HCT116 (cell line): Measurements from ENCODE around the gene BTBD18. TPM values are rescaled to one million over a fixed set of nuclear protein-coding genes. Genes with fewer than 3 reads are reported as not detected.

Source experiments
- ATAC-seq: fragments of 200-7000 bp; cut with Tn5 transposase; 2 replicates; pipeline ENCODE4 v1.9.1; 2020; ENCODE audit warnings: mild to moderate bottlenecking, moderate library complexity
- BruUV-seq: library from RNA; stranded (reverse); fragments of 400-500 nt; replicated peaks from 2 replicates; lab custom pipeline; 2021; lab: Mats Ljungman, UMichigan
- CTCF ChIA-PET: fragments of 300-600 bp; sonication (Branson Sonifier 250); formaldehyde crosslinking; loops from one replicate; lab custom pipeline; 2021; ENCODE audit warnings: antibody characterized with exemption; lab: Charles Lee
- POLR2A ChIA-PET: fragments of 300-600, 350-600 bp; sonication (Branson Sonifier 250); formaldehyde crosslinking; loops from one replicate; lab custom pipeline; 2021; ENCODE audit warnings: antibody characterized with exemption; lab: Charles Lee
- RAD21 ChIA-PET, 2 experiments: fragments of 300-600 bp; sonication (Branson Sonifier 250); formaldehyde crosslinking; loops; one replicate each; lab custom pipeline; 2023; ENCODE audit warnings: low total read pairs in 2 of 2; ENCODE audit not compliant: uncharacterized antibody in 2 of 2, unreplicated experiment in 2 of 2, low non-redundant PET in 1 of 2; lab: Charles Lee
- DNase-seq: peaks from one replicate; pipeline ENCODE4 v3.0.0-alpha.2; 2010; ENCODE audit warnings: low read depth, low spot score
- H2AFZ ChIP-seq: fragments of 200-600 bp; shearing (Covaris generic), sonication (generic); 2 replicates; pipeline ENCODE4 v1.6.1; 2017; ENCODE audit warnings: low read depth, mixed run types, mixed read lengths, antibody characterized with exemption, low read length; ENCODE audit not compliant: poor library complexity, severe bottlenecking
- H3K27ac ChIP-seq: 2 replicates; pipeline ENCODE4 v1.5.1; 2012; ENCODE audit warnings: low read depth, low read length
- H3K27me3 ChIP-seq: fragments of 200-600 bp; sonication (generic); 2 replicates; pipeline ENCODE4 v1.6.1; 2016; ENCODE audit warnings: mixed run types, low read length, mixed read lengths; ENCODE audit not compliant: insufficient read depth
- H3K36me3 ChIP-seq, 2 experiments: fragments of 200-500 bp in 1 of 2; fragments of 200-600 bp in 1 of 2; sonication (Bioruptor generic) in 1 of 2; sonication (generic) in 1 of 2; 2 replicates each; pipeline versions ENCODE4 v1.5.1 to v1.6.1; 2014 to 2016; ENCODE audit warnings: low read length in 2 of 2, inconsistent platforms in 1 of 2, mixed read lengths in 1 of 2, mixed run types in 1 of 2; ENCODE audit not compliant: insufficient read depth in 2 of 2, control insufficient read depth in 1 of 2
- H3K4me1 ChIP-seq, 2 experiments: fragments of 200-600 bp in 1 of 2; sonication (generic) in 1 of 2; 2 replicates each; pipeline versions ENCODE4 v1.5.1 to v1.6.1; 2012 to 2017; ENCODE audit warnings: low read length in 2 of 2, inconsistent platforms in 1 of 2, mild to moderate bottlenecking in 1 of 2, mixed read lengths in 1 of 2, mixed run types in 1 of 2, moderate library complexity in 1 of 2; ENCODE audit not compliant: insufficient read depth in 2 of 2, control insufficient read depth in 1 of 2
- H3K4me2 ChIP-seq: fragments of 200-600 bp; sonication (generic); 2 replicates; pipeline ENCODE4 v1.6.1; 2017; ENCODE audit warnings: mixed run types, low read length, mixed read lengths
- H3K4me3 ChIP-seq, 2 experiments: fragments of 200-600 bp in 1 of 2; sonication (generic) in 1 of 2; replicated peaks in 1 of 2; 2 replicates each; pipeline ENCODE4 v1.5.1; 2011 to 2016; ENCODE audit warnings: low read length in 2 of 2, control low read depth in 1 of 2, low read depth in 1 of 2, mild to moderate bottlenecking in 1 of 2, mixed read lengths in 1 of 2, mixed run types in 1 of 2
- H3K79me2 ChIP-seq: fragments of 200-600 bp; sonication (generic); 2 replicates; pipeline ENCODE4 v1.6.1; 2017; ENCODE audit warnings: mild to moderate bottlenecking, mixed run types, low read length, moderate library complexity, mixed read lengths; ENCODE audit not compliant: insufficient read depth
- H3K9ac ChIP-seq: fragments of 200-600 bp; sonication (generic); 2 replicates; pipeline ENCODE4 v1.6.1; 2016; ENCODE audit warnings: low read length, mixed read lengths
- H3K9me2 ChIP-seq: fragments of 200-600 bp; sonication (generic), shearing (Covaris generic); 2 replicates; pipeline ENCODE4 v1.6.1; 2017; ENCODE audit warnings: mixed run types, mild to moderate bottlenecking, moderate library complexity; ENCODE audit not compliant: insufficient read depth
- H3K9me3 ChIP-seq, 2 experiments: fragments of 200-500 bp in 1 of 2; fragments of 200-600 bp in 1 of 2; sonication (Bioruptor generic) in 1 of 2; sonication (generic) in 1 of 2; 2 replicates each; pipeline ENCODE4 v1.6.1; 2014 to 2017; ENCODE audit warnings: low read length in 2 of 2, mixed read lengths in 2 of 2, inconsistent platforms in 1 of 2, low read depth in 1 of 2, mild to moderate bottlenecking in 1 of 2, mixed run types in 1 of 2, moderate library complexity in 1 of 2; ENCODE audit not compliant: control insufficient read depth in 1 of 2, insufficient read depth in 1 of 2
- H4K20me1 ChIP-seq: fragments of 200-600 bp; sonication (generic), shearing (Covaris generic); 2 replicates; pipeline ENCODE4 v1.6.1; 2017; ENCODE audit warnings: mixed run types, mild to moderate bottlenecking, moderate library complexity; ENCODE audit not compliant: insufficient read depth
- CBX3 ChIP-seq: IDR thresholded peaks from 2 replicates; pipeline ENCODE4 v1.6.1; 2012; ENCODE audit warnings: low read depth
- EZH2phosphoT487 ChIP-seq: fragments of 200-600 bp; IDR thresholded peaks from 2 replicates; pipeline ENCODE4 v1.6.1; 2018; ENCODE audit warnings: antibody characterized with exemption, borderline replicate concordance
- FOSL1 ChIP-seq: IDR thresholded peaks from 2 replicates; pipeline ENCODE4 v1.6.1; 2012; ENCODE audit warnings: low read depth
- SRF ChIP-seq: IDR thresholded peaks from 2 replicates; pipeline ENCODE4 v1.6.1; 2012; ENCODE audit warnings: low read depth
- YY1 ChIP-seq: IDR thresholded peaks from 2 replicates; pipeline ENCODE4 v1.6.1; 2011; ENCODE audit warnings: low read length, low read depth, moderate library complexity, mild to moderate bottlenecking; ENCODE audit not compliant: insufficient replicate concordance; ENCODE audit errors: extremely low read depth
- intact Hi-C: fragments of 100-400 bp; cut with micrococcal nuclease; formaldehyde crosslinking; loops from 2 replicates; pipeline ENCODE4 v1.10.0; 2022
- total RNA-seq: library from RNA; stranded (reverse); gene quantifications from one replicate; pipeline ENCODE4 v1.2.1, GENCODE V29; 2021; ENCODE audit not compliant: unreplicated experiment
- TF ChIP-seq, protein P1 (sequence below), 3 experiments: fragments of 200-600 bp in 1 of 3; sonication (generic) in 1 of 3; IDR thresholded peaks in 2 of 3; conservative IDR thresholded peaks in 1 of 3; 2 replicates each; pipeline ENCODE4 v1.5.1; 2012 to 2017; ENCODE audit warnings: low read depth in 2 of 3, low read length in 2 of 3, antibody characterized with exemption in 1 of 3, borderline replicate concordance in 1 of 3, control low read depth in 1 of 3, mild to moderate bottlenecking in 1 of 3, mixed read lengths in 1 of 3, mixed run types in 1 of 3, moderate library complexity in 1 of 3; ENCODE audit not compliant: insufficient read depth in 1 of 3
- TF ChIP-seq, protein P2 (sequence below): IDR thresholded peaks from 2 replicates; pipeline ENCODE4 v1.6.1; 2012

BTBD18 gene
- total RNA-seq, 1 experiment from 2014 or later: not detected

DNA sequence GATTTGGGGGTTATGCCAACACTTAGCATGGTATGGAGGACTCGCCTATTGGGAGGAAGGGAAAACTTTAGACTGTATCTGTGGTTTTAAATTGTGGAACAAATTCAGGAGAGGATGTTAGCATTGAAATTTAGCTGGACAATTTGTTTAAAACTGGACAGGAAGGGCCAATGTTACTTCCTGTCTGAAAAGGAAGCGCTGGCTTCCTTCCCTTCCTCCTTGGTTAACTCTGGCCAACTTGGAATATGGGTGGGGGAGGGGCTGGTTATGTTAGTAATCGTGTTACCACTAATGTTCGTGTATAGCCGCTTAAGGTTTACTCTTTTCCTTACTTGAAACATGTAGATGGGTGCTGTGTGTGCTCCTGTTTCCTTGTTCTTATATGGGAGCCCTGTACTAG lies 23.9 kb upstream of the BTBD18 start:
- POLR2A ChIA-PET: no interaction called here

DNA sequence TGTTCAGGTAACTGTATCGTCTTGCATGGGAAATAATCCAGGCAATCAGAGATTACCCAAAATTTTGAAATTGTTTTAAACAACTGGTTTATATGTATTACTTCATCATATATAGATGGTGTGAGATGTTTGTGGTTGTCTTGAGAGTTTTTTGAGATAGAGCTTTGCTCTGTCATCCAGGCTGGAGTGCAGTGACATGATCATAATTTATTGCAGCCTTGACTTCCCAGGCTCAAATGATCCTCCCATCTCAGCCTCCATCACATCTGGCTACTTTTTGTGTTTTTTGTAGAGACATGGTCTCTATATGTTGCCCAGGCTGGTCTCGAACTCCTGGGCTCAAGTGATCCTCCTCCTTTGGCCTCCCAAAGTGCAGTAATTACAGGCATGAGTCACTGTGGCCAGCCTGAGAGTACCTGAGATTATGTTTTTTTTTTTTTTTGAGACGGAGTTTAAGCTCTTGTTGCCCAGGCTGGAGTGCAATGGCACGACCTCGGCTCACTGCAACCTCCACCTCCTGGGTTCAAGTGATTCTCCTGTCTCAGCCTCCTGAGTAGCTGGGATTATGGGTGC lies 21.5 kb upstream of the BTBD18 start:
- ATAC-seq (peak; percentile 33; the same call in 1 of the 2 replicates), DNase-seq (no peak)
- POLR2A ChIA-PET: interaction anchor here (0.7 to 1.5 kb wide), 5 partner anchors 12 to 810 kb away, joined by 3 to 6 read pairs (median 4); partner anchors contain the start of gene CTNND1
- Histone ChIP-seq H3K4me1 (peaks cover 86 to 88% of the 10 kb centered on the region in 2 experiments), H3K4me3 (peak overlapping the region in 1 of 2 experiments; percentile 3; a peak in 1 of 4 replicates), H3K4me2 (peak overlapping the region; percentile 57), H3K79me2 (peaks cover 98% of the 10 kb centered on the region), H3K9me3 (no peaks in the 10 kb centered on the region), H3K27me3 (no peaks in the 10 kb centered on the region), H4K20me1 (peaks cover 4% of the 10 kb centered on the region; the same call in 1 of the 2 replicates), H3K9me2 (no peaks in the 10 kb centered on the region), H3K27ac (no peak overlapping the region; the same call in 1 of the 2 replicates), H3K36me3 (no peaks in the 10 kb centered on the region), H2AFZ (no peak overlapping the region), H3K9ac (peak overlapping the region; percentile 19)
- CTCF ChIA-PET: no interaction called here
- RAD21 ChIA-PET: interaction anchor here in 1 of 2 experiments (0.6 kb wide), 1 partner anchor 25 kb away, joined by 3 read pairs; no protein-coding TSS in a partner anchor
- TSS peak; percentile 22 for BruUV-seq
- intact Hi-C loops: no loop called here
- TF ChIP-seq CBX3 (0 out of 2 replicates have a peak, but pooled peaks have one; percentile 19), YY1 (no peak), FOSL1 (peak; percentile 37; the same call in 1 of the 2 replicates)
- TF ChIP-seq, protein P1, sequence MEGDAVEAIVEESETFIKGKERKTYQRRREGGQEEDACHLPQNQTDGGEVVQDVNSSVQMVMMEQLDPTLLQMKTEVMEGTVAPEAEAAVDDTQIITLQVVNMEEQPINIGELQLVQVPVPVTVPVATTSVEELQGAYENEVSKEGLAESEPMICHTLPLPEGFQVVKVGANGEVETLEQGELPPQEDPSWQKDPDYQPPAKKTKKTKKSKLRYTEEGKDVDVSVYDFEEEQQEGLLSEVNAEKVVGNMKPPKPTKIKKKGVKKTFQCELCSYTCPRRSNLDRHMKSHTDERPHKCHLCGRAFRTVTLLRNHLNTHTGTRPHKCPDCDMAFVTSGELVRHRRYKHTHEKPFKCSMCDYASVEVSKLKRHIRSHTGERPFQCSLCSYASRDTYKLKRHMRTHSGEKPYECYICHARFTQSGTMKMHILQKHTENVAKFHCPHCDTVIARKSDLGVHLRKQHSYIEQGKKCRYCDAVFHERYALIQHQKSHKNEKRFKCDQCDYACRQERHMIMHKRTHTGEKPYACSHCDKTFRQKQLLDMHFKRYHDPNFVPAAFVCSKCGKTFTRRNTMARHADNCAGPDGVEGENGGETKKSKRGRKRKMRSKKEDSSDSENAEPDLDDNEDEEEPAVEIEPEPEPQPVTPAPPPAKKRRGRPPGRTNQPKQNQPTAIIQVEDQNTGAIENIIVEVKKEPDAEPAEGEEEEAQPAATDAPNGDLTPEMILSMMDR (IDR thresholded peaks at IDR 0.05 in 2 of 3, conservative IDR thresholded peaks at IDR 0.05 in 1 of 3; ENCODE audit: borderline replicate concordance in 1 of 3, insufficient read depth in 1 of 3, low read depth in 2 of 3, low read length in 2 of 3): no peak

More for the DNA sequence above, 23.9 kb upstream of the BTBD18 start:
- Histone ChIP-seq H4K20me1 (peaks cover 4% of the 10 kb centered on the region; the same call in 1 of the 2 replicates), H3K27ac (peak overlapping the region; percentile 89), H3K4me2 (peak overlapping the region; percentile 72), H3K4me3 (no peak overlapping the region), H3K27me3 (no peaks in the 10 kb centered on the region), H3K9ac (peak overlapping the region; percentile 69), H3K9me3 (no peaks in the 10 kb centered on the region), H3K4me1 (peaks cover 93 to 98% of the 10 kb centered on the region in 2 experiments), H3K36me3 (no peaks in the 10 kb centered on the region), H3K79me2 (peaks cover 100% of the 10 kb centered on the region), H2AFZ (no peak overlapping the region), H3K9me2 (no peaks in the 10 kb centered on the region)
- CTCF ChIA-PET: no interaction called here
- TF ChIP-seq SRF: 0 out of 2 replicates have a peak, but pooled peaks have one; percentile 20
- no peak for TF ChIP-seq EZH2phosphoT487
- TF ChIP-seq, protein P2, sequence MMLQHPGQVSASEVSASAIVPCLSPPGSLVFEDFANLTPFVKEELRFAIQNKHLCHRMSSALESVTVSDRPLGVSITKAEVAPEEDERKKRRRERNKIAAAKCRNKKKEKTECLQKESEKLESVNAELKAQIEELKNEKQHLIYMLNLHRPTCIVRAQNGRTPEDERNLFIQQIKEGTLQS: no peak
- DNase-seq (no peak), ATAC-seq (no peak)
- intact Hi-C loops: no loop called here
- RAD21 ChIA-PET: no interaction called here
- no TSS peak for BruUV-seq
